ENCODE data around the gene MYLIP. TPM values are rescaled to one million over a fixed set of nuclear protein-coding genes. Genes with fewer than 3 reads are reported as not detected.
"Not testable (repeated sequence)": the region's sequence is repeated elsewhere in the genome, so short reads cannot be mapped to it uniquely, and the experiment has no call there.

Gene MYLIP
- total and polyA plus RNA-seq, 2 experiments from 2014 or later = 26.7 to 33.8 TPM

DNA sequence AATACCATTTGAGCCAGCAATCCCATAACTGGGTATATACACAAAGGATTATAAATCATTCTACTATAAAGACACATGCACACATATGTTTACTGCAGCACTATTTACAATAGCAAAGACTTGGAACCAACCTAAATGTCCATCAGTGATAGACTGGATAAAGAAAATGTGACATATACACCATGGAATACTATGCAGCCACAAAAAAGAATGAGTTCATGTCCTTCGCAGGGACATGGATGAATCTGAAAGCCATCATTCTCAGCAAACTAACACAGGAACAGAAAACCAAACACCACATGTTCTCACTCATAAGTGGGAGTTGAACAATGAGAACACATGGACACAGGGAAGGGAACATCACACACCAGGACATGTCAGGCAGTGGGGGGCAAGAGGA is 47.7 kb downstream of the MYLIP start:
- not testable (repeated sequence) for H3K27me3 ChIP-seq (ENCODE audit: insufficient read depth); H3F3A ChIP-seq (replicated peaks; ENCODE audit: low read depth); H3K27ac ChIP-seq (ENCODE audit: low read depth); H3K27ac Mint-ChIP-seq; ATAC-seq; DNase-seq (ENCODE audit: low spot score); H3K9me2 ChIP-seq (ENCODE audit: insufficient read depth); H3K9me3 Mint-ChIP-seq; H3K36me3 ChIP-seq (ENCODE audit: insufficient read depth); H2AFZ ChIP-seq; H3K27me3 Mint-ChIP-seq (ENCODE audit: insufficient read depth, low read depth, poor library complexity); H4K20me1 ChIP-seq (replicated peaks; ENCODE audit: insufficient read depth); H3K4me2 ChIP-seq; H3K4me3 Mint-ChIP-seq; H3K36me3 Mint-ChIP-seq (ENCODE audit: low read depth); H3K79me2 ChIP-seq (replicated peaks; ENCODE audit: insufficient read depth); H3K4me3 ChIP-seq
- H3K4me1 Mint-ChIP-seq = peaks cover 13% of the 10 kb centered on the region
- H3K4me1 ChIP-seq (ENCODE audit: insufficient read depth) = peaks cover 14% of the 10 kb centered on the region; the same call in 1 of the 2 replicates

DNA sequence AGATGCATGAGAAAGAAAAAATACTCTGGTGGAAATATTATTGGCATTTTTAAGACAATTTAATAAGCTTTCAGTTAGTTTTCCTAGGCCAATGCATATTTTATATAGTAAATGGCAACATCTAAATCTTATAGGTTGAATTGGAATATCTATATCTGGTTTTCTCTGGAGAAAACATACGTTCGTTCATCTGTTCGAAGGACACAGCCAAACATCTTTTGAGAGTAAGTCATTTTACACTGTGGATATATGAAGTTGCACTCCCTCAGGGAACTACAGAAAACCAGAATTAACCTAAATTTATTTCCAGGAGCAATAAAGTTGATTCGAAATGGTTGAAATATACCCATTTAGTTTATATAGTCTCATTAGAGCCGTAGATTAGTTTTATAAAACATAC is 49.0 kb downstream of the MYLIP start:
- ATAC-seq (no peak), DNase-seq (ENCODE audit: low spot score) (no peak)
- Histone ChIP-seq H3K4me3 (no peak overlapping the region), H3K36me3 (ENCODE audit: insufficient read depth) (no peaks in the 10 kb centered on the region), H3F3A (replicated peaks; ENCODE audit: low read depth) (no peaks in the 10 kb centered on the region), H3K4me1 (ENCODE audit: insufficient read depth) (peaks cover 14% of the 10 kb centered on the region; the same call in 1 of the 2 replicates), H3K9me2 (ENCODE audit: insufficient read depth) (no peaks in the 10 kb centered on the region), H3K27ac (ENCODE audit: low read depth) (no peak overlapping the region), H2AFZ (no peak overlapping the region), H3K79me2 (replicated peaks; ENCODE audit: insufficient read depth) (no peaks in the 10 kb centered on the region), H3K27me3 (ENCODE audit: insufficient read depth) (no peaks in the 10 kb centered on the region), H3K4me2 (no peak overlapping the region), H4K20me1 (replicated peaks; ENCODE audit: insufficient read depth) (no peaks in the 10 kb centered on the region)
- Mint-ChIP-seq H3K36me3 (ENCODE audit: low read depth) (no peaks in the 10 kb centered on the region), H3K4me3 (no peak overlapping the region), H3K4me1 (peaks cover 14% of the 10 kb centered on the region), H3K9me3 (peaks cover 3% of the 10 kb centered on the region; the same call in 2 of the 3 replicates), H3K27ac (no peak overlapping the region), H3K27me3 (ENCODE audit: insufficient read depth, low read depth, poor library complexity) (no peaks in the 10 kb centered on the region)
- no peak for TF ChIP-seq CREB1 (CRISPR knock-in tag; IDR thresholded peaks at IDR 0.05; ENCODE audit: low read depth)
- no peak for TF ChIP-seq POLR2AphosphoS5 (IDR thresholded peaks at IDR 0.05; ENCODE audit: low read depth)
- TF ChIP-seq JUNB (IDR thresholded peaks at IDR 0.05; ENCODE audit: unreplicated experiment) = no peak
- no peak for TF ChIP-seq ZNF331 (CRISPR knock-in tag; IDR thresholded peaks at IDR 0.05; ENCODE audit: low read depth)
- TF ChIP-seq EZH2 (IDR thresholded peaks at IDR 0.05; ENCODE audit: low read depth, unreplicated experiment) = no peak
- no peak for TF ChIP-seq NANOG (IDR thresholded peaks at IDR 0.05; ENCODE audit: borderline replicate concordance)
- TF ChIP-seq, protein P1, sequence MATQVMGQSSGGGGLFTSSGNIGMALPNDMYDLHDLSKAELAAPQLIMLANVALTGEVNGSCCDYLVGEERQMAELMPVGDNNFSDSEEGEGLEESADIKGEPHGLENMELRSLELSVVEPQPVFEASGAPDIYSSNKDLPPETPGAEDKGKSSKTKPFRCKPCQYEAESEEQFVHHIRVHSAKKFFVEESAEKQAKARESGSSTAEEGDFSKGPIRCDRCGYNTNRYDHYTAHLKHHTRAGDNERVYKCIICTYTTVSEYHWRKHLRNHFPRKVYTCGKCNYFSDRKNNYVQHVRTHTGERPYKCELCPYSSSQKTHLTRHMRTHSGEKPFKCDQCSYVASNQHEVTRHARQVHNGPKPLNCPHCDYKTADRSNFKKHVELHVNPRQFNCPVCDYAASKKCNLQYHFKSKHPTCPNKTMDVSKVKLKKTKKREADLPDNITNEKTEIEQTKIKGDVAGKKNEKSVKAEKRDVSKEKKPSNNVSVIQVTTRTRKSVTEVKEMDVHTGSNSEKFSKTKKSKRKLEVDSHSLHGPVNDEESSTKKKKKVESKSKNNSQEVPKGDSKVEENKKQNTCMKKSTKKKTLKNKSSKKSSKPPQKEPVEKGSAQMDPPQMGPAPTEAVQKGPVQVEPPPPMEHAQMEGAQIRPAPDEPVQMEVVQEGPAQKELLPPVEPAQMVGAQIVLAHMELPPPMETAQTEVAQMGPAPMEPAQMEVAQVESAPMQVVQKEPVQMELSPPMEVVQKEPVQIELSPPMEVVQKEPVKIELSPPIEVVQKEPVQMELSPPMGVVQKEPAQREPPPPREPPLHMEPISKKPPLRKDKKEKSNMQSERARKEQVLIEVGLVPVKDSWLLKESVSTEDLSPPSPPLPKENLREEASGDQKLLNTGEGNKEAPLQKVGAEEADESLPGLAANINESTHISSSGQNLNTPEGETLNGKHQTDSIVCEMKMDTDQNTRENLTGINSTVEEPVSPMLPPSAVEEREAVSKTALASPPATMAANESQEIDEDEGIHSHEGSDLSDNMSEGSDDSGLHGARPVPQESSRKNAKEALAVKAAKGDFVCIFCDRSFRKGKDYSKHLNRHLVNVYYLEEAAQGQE (IDR thresholded peaks at IDR 0.05; ENCODE audit: unreplicated experiment) = no peak
- TF ChIP-seq ZNF114 (CRISPR knock-in tag; IDR thresholded peaks at IDR 0.05) = no peak
- TF ChIP-seq, protein P2, sequence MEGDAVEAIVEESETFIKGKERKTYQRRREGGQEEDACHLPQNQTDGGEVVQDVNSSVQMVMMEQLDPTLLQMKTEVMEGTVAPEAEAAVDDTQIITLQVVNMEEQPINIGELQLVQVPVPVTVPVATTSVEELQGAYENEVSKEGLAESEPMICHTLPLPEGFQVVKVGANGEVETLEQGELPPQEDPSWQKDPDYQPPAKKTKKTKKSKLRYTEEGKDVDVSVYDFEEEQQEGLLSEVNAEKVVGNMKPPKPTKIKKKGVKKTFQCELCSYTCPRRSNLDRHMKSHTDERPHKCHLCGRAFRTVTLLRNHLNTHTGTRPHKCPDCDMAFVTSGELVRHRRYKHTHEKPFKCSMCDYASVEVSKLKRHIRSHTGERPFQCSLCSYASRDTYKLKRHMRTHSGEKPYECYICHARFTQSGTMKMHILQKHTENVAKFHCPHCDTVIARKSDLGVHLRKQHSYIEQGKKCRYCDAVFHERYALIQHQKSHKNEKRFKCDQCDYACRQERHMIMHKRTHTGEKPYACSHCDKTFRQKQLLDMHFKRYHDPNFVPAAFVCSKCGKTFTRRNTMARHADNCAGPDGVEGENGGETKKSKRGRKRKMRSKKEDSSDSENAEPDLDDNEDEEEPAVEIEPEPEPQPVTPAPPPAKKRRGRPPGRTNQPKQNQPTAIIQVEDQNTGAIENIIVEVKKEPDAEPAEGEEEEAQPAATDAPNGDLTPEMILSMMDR (conservative IDR thresholded peaks at IDR 0.05; ENCODE audit: low read depth in 2 of 2) = no peak
- TF ChIP-seq STAT1 (IDR thresholded peaks at IDR 0.05; ENCODE audit: unreplicated experiment) = no peak
- TF ChIP-seq, protein P3, sequence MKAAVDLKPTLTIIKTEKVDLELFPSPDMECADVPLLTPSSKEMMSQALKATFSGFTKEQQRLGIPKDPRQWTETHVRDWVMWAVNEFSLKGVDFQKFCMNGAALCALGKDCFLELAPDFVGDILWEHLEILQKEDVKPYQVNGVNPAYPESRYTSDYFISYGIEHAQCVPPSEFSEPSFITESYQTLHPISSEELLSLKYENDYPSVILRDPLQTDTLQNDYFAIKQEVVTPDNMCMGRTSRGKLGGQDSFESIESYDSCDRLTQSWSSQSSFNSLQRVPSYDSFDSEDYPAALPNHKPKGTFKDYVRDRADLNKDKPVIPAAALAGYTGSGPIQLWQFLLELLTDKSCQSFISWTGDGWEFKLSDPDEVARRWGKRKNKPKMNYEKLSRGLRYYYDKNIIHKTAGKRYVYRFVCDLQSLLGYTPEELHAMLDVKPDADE (IDR thresholded peaks at IDR 0.05) = no peak
